HG03342 (cell line): Measurements from ENCODE around the gene ZCCHC24.

Source experiments
- ATAC-seq: cut with Tn5 transposase; IDR thresholded peaks from one replicate; pipeline ENCODE4 v1.9.1; 2021; ENCODE audit warnings: mild to moderate bottlenecking, moderate library complexity; ENCODE audit not compliant: unreplicated experiment

Gene ZCCHC24

GRCh38 chr10:79401015-79401921 lies 44.2 kb downstream of the ZCCHC24 start:
- ATAC-seq, result no peak

GRCh38 chr10:79400146-79401004 lies 45.0 kb downstream of the ZCCHC24 start:
- ATAC-seq, result peak; percentile 62

GRCh38 chr10:79399223-79399831 lies 46.1 kb downstream of the ZCCHC24 start:
- no peak for ATAC-seq

- no peak for ATAC-seq
Measured at GRCh38 chr10:79398642-79399041, 46.8 kb downstream of the ZCCHC24 start.

GRCh38 chr10:79397575-79398303 lies 47.7 kb downstream of the ZCCHC24 start:
- no peak for ATAC-seq

GRCh38 chr10:79397051-79397450 lies 48.4 kb downstream of the ZCCHC24 start:
- no peak for ATAC-seq

GRCh38 chr10:79396520-79396919 lies 48.9 kb downstream of the ZCCHC24 start:
- no peak for ATAC-seq

GRCh38 chr10:79394664-79395063 lies 50.8 kb downstream of the ZCCHC24 start:
- no peak for ATAC-seq

- ATAC-seq, result no peak
Measured at GRCh38 chr10:79393924-79394610, 51.4 kb downstream of the ZCCHC24 start.

GRCh38 chr10:79393221-79393923 lies 52.1 kb downstream of the ZCCHC24 start:
- no peak for ATAC-seq

- ATAC-seq, result no peak
Measured at GRCh38 chr10:79392506-79393176, 52.8 kb downstream of the ZCCHC24 start.

GRCh38 chr10:79392020-79392398 lies 53.4 kb downstream of the ZCCHC24 start:
- ATAC-seq, result no peak

- ATAC-seq, result no peak
Measured at GRCh38 chr10:79391231-79392019, 54.0 kb downstream of the ZCCHC24 start.

- ATAC-seq, result no peak
Measured at GRCh38 chr10:79390551-79391229, 54.7 kb downstream of the ZCCHC24 start.

GRCh38 chr10:79390057-79390456 lies 55.4 kb downstream of the ZCCHC24 start:
- no peak for ATAC-seq

- ATAC-seq, result no peak
Measured at GRCh38 chr10:79387974-79388850, 57.2 kb downstream of the ZCCHC24 start.
